COR-L47 (cell line): Measurements from ENCODE around the gene DNAJC21.
A peak's percentile ranks its signal among the peaks of the same experiment; 100 is the strongest.
"Not testable (repeated sequence)": the region's sequence is repeated elsewhere in the genome, so short reads cannot be mapped to it uniquely, and the experiment has no call there.

Experiments used
- DNase-seq: peaks from one replicate; lab custom pipeline; 2025; lab: John Stamatoyannopoulos, UW

Gene DNAJC21

DNA sequence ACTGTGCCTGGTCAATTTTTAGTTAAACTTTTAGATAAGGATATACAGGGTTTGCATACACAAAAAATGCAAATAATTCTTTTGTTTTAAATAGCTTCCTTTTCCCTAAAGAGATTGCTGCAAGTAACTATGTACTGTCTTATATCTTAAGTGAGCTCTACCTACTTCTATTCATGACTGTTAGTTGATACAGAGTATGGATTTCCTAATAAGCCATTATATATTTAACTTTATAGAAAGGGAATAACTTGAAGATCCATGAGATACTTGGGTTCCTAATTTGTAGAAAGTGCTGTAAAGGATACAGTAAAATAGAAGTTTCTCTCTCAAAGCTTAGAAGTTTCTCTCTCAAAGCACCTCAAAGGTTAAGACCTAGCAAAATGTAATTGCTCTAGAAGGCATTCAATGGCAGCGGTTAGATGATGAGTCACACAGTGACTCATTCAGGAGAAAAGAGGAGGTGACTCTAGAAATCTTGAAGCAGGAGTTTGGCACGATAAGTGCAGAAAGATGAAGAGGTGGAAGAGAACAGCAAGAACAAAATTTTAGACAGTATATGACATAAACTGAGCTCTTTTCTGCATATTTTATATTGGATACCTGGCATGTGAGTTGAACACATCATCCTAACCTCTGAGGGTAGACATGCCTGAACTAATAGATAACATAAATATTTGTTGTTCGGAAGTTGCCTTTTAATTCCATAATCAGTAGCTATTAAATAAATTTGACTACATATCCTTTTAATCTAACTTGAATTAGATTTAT is 5.5 kb upstream of the DNAJC21 start:
- no peak for DNase-seq

DNA sequence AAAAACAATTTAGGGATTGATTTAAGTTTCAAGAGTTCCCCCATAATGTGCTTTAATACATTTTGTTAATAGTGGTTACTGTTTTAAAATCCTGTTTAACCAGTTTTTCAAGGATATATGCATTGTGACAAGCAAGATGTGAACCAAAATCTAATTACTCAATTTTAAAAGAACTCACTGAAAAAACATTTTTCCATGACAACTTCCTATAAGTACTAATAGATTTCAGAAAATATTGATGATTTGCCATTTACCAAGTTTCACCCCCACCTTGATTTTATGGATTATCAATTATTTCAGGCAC is 4.9 kb upstream of the DNAJC21 start:
- no peak for DNase-seq

DNA sequence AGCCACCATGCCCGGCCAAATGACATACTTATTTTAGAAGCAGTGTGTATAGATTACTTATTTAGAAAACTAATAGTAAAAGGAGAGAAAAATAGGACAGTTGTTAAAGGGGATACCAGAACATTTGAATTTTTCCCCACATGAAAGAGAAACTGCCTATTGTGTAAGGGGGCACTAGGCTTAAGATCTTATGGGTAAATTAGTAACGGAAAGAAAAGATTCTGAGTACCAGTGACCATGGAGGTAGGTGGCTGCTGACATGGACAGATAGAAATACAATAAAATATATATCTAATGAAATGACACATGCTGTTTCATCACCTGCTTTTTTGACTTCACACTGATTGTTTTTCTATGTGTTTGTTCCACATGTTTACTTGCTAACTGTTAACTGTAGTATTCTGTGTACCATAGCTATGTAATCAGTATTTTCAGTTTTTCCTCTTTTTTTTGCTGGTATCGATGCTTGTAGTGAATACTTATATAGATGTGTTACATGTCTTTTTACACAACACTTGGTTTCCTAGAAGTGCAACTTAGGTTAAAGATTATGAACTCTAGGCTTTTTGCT is 3.0 kb upstream of the DNAJC21 start:
- DNase-seq = no peak

DNA sequence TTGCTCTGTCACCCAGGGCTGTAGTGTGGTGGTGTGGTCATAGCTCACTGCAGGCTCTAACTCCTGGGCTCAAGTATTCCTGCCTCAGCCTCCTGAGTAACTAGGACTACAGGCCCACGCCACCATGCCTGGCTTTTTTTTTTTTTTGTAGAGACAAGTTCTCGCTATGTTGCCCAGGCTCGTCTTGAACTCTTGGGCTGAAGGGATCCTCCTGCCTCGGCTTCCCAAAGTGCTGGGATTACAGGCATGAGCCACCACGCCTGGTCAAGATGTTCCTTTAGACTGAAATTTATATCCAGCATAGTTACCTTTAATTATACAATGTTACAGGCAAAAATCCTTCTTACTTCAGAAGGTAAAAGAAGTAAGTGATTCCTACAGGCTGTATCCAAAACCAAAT is 1.6 kb upstream of the DNAJC21 start:
- DNase-seq = no peak

DNA sequence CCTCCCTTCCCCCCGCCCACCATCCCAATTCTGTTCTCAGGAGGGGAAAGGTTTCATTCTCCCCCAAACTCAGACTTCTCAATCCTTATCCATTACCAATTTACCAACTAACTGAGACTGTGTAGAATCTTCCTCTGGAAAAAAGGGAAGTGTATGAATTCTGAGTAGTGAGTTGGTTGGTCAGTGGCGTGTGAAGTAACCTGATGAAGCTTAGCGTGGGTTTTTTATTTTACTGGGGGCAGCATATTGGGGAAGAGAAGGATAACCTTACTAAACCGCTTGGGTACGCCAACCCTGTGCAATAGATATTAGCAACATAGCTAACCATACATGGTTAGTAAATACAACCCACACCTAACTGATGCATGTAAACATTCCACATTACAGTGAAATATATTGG is 1.1 kb upstream of the DNAJC21 start:
- DNase-seq = no peak

DNA sequence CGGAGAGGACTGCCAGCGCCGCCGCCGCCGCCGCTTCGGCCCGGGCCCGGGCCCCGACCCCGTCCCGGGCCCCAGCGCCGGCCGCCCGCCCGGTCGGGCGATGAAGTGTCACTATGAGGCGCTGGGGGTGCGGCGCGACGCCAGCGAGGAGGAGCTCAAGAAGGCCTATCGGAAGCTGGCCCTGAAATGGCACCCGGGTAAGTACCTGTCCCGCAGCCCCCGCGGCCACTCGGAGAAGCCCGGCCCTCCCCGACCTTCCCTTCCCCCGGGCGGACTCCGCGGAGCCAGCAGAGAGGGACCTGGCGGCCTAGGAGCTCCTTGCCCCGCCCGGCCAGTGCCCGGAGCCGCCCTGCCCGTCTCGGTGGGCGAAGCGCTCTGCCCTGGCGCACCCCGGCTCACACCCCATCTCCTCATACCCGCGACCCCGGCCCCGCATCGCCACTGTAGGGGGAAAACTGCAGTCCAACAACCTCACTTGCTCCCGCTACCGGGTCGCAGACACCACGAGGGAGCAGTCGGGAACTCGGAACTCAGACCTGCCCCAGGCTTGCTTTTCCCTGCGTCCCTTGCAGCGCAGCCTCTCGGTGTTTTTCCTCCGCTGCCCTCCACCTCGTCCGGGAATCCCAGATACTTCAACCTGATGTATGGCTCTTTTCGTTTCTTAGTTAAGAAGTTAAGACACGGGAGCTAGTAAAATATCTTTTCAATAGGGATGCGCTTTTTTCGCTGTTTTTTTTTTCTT is 532 bp downstream of the DNAJC21 start:
- DNase-seq = peak; percentile 67

DNA sequence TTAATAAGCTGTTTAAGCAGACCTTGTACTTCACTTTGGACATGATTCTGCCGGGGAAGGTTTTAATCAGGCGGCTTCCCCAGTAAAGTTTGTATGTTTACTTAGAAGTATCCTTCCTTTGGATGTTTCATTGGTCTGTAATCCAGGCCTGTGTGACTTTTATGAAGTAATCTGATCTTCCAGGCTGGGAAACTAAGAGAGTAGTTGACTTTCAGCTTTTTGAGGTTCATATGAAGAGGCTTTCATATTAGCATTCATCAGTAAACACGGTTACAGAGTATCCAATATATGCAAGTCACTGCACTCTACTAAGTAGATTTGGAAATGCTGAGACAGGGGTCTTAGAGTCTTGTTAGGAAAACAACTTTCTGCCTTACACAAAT is 1.1 kb downstream of the DNAJC21 start:
- no peak for DNase-seq

DNA sequence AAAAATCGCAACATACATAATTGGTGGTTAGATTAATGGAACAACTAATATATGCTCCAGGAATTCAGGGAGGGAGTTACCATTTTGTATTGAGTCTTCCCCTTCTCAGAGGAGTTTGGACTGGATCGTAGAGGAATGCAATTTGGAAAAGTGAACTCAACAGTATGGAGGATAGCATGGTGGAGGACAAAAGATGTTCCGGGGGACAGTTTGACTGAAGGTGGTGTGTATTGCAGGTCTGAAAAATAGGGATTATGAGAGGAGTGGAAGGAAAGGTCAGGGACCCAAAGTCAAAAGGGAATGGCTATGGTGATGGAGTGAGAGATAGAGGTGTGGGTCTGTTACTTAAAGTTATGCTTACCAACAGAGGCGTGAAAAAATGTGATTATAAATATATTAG is 1.5 kb downstream of the DNAJC21 start:
- no peak for DNase-seq

DNA sequence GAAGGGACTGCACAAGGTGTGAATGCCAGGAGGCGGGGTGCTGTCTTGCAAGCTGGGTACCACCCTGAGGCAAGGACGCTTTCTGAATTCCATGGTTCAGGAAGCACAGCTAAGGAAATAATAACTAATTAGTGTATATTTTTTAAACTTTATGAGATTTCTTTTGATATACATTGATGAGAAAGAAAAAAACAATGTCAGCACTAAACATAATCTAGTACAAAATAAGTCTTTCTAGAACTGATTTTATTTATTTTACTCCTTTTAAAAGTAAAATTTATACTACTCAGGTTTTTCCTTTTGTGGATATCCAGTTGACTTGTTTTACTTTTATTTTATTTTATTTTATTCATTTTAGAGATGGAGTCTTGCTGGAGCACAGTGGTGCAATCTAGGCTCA is 3.6 kb downstream of the DNAJC21 start:
- no peak for DNase-seq

DNA sequence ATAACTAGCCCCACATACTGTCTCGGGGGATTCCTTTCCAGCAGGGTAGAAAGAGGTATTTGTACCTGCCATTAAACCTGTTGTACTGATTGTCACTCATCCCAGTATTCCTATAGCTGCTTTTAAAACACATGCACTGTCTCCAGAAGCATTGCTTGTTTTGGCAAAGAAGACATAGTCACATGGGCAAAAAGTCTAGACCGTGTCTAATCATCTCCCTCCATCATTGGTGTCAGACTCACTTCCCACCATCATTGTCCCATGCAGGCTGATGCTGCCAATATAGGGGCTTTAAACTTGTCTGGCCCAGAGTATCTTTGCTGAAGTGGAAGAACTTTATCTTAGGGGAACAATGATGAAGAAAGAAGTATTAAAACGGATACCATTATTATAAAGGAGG is 12.6 kb downstream of the DNAJC21 start:
- no peak for DNase-seq

DNA sequence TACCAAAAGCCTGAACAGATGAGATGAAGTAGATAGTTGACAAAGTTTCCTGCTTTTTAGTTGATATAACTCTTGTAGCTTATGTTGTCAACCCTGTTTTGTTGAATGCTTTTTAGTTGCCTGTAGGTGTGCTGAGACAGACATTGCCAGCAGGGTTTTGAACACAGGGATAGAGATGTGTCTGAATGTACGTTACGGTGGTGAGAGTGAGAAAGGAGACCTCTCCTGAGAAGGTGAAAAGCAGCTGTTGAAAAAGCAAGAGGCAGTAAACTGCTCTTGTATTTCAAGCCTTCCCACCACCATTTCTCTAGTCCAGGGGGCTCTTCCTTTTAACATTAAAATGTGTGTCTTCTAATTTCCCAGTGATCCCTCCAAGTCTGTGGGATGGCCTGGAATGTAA is 14.7 kb downstream of the DNAJC21 start:
- no peak for DNase-seq

DNA sequence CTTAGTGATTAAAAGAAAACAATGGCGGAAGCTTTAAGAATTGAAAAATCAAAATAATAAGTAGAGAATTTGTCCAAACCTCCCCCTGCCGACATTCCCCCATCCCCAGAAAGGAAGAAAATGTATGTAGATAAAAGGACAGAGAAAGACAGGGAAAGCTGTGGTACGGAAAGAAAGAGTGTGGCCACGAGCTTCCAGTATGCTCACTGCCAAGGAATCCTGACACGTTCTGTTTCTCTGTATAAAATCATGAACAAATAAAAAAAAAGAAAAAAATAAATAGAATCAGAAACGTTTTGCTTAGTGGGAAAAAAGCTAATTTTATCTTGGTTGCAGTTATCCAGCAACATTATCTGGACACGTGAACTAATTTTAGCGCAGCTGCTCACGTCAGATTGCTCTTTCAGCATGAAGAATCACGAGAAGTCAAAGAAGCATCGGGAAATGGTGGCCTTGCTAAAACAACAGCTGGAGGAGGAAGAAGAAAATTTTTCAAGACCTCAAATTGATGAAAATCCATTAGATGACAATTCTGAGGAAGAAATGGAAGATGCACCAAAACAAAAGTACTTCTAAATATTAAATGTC is 15.2 kb downstream of the DNAJC21 start:
- DNase-seq = no peak

DNA sequence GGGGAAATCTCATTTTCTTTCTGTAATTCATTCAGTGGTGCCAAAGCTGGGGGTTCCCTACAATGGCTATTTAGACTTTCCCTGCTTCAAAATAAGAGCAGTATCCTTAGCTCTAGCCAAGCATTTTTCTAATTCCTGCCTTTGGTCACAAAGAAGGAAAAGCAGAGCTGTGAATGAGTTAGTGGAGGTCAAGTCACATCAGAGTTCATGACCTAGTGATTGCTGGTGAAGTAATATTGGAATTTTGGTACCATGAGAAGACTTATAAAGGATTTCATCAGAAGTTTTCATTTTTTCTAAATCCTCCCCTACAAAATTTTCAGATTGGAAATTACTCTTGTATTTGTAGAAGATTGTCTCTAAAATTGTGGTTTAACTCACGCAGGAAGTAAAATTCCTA is 28.0 kb downstream of the DNAJC21 start:
- DNase-seq = no peak

DNA sequence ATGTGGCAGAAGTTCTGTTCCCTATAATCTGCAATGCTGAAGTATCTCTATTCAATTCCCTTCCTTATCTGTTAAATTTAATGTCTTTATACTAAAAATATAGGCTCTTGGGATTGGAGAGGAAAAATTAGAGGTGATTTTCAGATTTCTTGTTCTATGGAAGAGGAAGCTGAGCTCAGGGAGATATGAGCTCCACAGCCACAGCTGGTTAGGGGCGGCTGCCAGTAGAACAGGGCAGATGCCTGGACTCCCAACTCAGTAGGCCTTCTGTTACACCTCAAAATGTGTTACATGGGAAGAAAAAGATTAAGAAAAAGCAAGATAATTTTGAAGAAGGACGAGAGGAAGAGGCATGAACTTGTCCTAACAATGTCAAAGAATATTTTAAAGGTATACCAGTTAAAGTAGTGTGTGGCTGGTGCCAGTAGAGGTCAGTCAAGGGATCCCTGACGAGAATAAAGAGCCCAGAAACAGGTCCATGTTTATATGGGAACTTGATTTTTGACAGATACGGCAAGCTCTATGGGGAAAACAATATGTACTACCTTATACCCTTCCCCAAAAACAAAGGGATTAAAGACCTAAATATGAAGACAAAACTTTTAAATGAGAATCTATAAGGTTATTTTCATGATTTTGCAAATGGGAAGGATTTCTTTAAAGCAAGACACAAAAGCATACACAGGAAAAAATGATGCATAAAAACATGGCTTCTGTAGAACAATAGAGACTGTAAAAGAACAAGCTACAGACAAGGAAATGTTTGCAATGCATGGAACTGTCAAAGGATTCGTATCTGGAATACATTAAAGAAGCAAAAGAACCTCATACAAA is 28.7 kb downstream of the DNAJC21 start:
- peak; percentile 9 for DNase-seq

DNA sequence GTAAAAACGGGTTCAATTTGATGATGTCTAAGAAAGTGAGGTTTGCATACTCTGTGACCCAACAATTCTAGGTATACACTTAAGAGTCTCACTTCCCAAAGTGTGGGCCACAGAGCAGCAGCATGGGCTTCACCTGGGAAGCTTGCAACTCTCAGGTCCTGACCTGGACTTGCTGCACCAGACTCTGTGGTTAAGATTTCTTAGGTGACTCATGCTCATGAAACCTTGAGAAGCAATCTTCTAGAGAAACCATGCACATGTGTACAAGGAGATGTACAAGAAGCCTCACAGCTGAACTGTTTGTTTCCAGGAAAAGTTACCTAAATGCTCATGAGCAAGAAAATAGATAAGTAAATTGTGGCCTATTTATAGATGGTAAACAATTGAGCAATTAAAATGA is 30.0 kb downstream of the DNAJC21 start:
- DNase-seq = no peak

DNA sequence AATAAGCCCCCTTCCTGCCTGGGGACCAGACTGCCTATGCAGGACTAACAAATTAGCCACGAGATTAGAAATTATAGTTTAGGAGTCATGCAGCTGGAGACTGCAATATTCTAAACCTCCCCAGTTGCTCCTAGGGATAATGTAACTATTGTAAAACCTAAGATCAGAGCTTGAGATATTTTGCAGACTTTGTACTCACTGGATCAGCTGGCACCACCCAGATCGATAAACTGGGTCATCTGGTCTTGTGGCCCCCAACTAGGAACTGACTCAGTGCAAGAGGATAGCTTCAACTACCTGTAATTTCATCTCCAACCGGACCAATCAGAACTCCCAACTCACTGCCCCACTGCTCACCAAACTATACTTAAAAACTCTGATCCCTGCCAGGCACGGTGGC is 38.2 kb downstream of the DNAJC21 start:
- DNase-seq = no peak

DNA sequence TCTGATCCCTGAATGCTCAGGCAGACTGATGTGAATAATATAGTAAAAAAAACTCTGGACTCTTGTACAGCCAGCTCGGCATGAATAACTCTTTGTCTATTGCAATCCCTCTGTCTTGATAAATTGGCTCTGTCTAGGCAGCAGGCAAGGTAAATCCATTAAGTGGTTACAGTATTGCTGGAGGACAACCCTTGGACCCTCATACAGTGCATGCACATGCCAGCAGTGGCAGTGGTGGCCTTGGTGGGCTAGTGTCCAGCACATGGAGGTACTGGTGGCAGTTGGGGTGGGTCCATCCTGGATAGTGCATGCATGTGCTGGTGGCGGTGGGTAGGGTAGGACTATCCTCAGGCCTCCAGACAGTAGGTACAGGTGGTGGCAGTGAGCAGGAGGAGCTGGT is 38.9 kb downstream of the DNAJC21 start:
- DNase-seq = no peak

DNA sequence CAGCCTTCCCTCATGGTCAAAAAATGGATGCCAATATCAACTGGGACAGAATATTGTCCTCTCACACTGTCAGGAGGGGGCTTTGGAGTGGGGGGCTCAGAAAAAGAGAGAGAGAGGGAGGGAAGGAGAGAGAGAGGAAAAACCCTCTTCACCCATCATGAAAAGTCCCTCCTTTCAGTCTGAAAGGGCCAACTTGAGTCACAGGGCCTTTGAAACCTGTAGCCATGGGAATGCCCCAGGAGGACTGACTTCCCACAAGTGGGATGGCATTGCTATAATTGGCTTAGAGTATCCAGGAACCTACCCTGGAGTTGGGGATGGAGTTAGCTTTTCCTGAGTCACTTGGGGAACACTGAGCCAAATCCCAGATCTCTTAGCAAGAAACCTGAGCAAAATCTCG is 41.2 kb downstream of the DNAJC21 start:
- DNase-seq = no peak

DNA sequence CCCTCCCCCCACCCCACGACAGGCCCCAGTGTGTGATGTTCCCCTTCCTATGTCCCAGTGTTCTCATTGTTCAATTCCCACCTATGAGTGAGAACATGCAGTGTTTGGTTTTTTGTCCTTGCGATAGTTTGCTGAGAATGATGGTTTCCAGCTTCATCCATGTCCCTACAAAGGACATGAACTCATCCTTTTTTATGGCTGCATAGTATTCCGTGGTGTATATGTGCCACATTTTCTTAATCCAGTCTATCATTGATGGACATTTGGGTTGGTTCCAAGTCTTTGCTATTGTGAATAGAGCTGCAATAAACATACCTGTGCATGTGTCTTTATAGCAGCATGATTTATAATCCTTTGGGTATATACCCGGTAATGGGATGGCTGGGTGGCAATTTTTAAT is 42.3 kb downstream of the DNAJC21 start:
- DNase-seq = not testable (repeated sequence)

DNA sequence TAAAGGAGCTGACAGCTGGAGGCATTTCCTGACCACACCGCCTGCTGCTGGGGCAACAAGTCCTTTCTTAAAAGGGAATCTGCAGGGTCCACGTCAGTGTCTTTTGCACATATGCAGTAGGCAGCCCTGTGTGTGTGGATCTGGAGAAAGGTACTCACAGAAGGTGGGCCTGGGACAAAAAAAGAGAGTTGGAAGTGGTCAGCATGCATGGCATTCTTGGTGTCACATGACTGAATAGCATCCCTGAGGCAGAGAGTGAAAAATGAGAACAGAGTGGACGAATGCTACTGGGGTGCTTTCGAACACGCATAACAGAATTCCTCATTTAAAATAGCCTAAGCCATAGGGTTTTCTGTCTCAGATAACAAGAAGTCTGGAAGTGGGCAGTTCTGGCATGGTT is 47.0 kb downstream of the DNAJC21 start:
- no peak for DNase-seq

DNA sequence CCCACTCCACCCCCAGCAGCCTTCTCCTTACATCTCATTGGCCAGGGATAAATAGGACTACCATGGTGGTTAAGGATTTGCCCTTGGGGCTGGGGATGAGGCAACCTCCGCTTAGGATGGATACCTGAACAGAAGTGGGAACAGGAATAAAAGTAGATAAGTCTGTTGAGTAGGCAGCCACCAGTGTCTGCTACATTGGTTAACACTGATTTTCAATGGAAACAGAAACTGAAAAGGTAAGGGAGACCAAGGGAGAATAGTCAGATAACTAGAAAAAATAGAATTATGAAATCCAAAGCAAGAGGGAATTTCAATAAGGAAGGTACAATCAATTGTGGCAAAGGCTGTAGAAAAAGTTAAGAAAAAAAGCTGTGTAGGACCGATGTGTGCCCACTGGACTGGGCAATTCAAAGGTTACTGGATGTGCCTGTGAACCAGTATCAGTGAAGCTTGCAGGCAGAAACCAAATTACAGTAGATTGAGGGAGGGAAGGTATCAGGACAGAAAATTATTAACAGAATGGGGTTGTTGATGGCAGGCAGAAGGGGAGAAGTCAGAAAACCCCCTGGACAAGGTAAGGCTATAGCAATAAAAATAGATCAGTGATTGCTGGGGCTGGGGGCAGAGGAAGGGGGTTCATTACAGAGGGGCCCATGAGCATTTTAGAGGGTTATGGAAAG is 48.7 kb downstream of the DNAJC21 start:
- no peak for DNase-seq

DNA sequence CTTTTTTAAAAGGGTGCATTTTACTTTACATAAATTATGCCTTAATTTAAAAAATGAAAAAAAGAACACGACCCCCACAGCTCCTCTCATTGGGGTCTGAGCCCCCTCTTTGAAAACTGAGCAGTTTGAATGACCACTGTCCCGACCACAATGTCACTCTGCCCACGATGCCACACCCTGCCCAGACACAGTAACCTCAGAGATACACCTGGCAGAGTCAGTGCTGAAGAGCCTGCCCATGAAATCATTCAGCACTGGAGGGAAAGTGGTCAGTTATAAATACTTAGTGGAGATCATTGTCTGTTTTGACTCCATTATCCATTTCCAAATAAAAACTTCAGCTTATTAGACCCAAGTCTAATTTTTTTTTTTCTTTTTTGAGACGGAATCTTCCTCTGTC is 49.3 kb downstream of the DNAJC21 start:
- DNase-seq = no peak
